ENCODE results near the gene CFAP97D2.

- TF ChIP-seq POLR2AphosphoS5 (IDR thresholded peaks at IDR 0.05), result no peak
- no peak for TF ChIP-seq CTCF (IDR thresholded peaks at IDR 0.05 in 8 of 11, conservative IDR thresholded peaks at IDR 0.05 in 3 of 11)
- no peak for TF ChIP-seq POLR2A (IDR thresholded peaks at IDR 0.05)
Observed at GRCh38 chr13:114144606-114145244, 34.3 kb upstream of the CFAP97D2 start.
